H9 (cell line): ENCODE measurements around the gene NEURL1. TPM values are rescaled to one million over a fixed set of nuclear protein-coding genes. Genes with fewer than 3 reads are reported as not detected.

Experiments
- DNase-seq: peaks from one replicate; pipeline ENCODE4 v3.0.0-alpha.2; 2017
- H2AFZ ChIP-seq: one replicate; pipeline ENCODE4 v1.6.1; 2013; ENCODE audit warnings: mild to moderate bottlenecking, low read length, control low read depth, moderate library complexity
- H2AK5ac ChIP-seq: 2 replicates; pipeline ENCODE4 v1.6.1; 2013; ENCODE audit warnings: low read length, control low read depth, mixed read lengths; ENCODE audit not compliant: insufficient read length
- H2BK120ac ChIP-seq: one replicate; pipeline ENCODE4 v1.6.1; 2013; ENCODE audit warnings: low read depth, mild to moderate bottlenecking, low read length, control low read depth, inconsistent platforms; ENCODE audit not compliant: poor library complexity, severe bottlenecking
- H2BK12ac ChIP-seq: 2 replicates; pipeline ENCODE4 v1.6.1; 2013; ENCODE audit warnings: low read length, control low read depth, mixed read lengths, low read depth; ENCODE audit not compliant: insufficient read length
- H2BK15ac ChIP-seq: 2 replicates; pipeline ENCODE4 v1.6.1; 2013; ENCODE audit warnings: low read depth, low read length, control low read depth
- H2BK20ac ChIP-seq: one replicate; pipeline ENCODE4 v1.6.1; 2013; ENCODE audit warnings: low read depth, mild to moderate bottlenecking, low read length, control low read depth, inconsistent platforms; ENCODE audit not compliant: poor library complexity, severe bottlenecking
- H2BK5ac ChIP-seq: 2 replicates; pipeline ENCODE4 v1.6.1; 2013; ENCODE audit warnings: low read length, control low read depth, mixed read lengths; ENCODE audit not compliant: insufficient read length
- H3K14ac ChIP-seq: 2 replicates; pipeline ENCODE4 v1.6.1; 2013; ENCODE audit warnings: low read length, control low read depth; ENCODE audit not compliant: insufficient read depth
- H3K18ac ChIP-seq: 2 replicates; pipeline ENCODE4 v1.6.1; 2013; ENCODE audit warnings: low read depth, mild to moderate bottlenecking, mixed read lengths, low read length, control low read depth; ENCODE audit not compliant: insufficient read length
- H3K23ac ChIP-seq: 2 replicates; pipeline ENCODE4 v1.6.1; 2013; ENCODE audit warnings: low read length, control low read depth, mixed read lengths, low read depth; ENCODE audit not compliant: insufficient read length
- H3K23me2 ChIP-seq: 2 replicates; pipeline ENCODE4 v1.6.1; 2013; ENCODE audit warnings: low read depth, mild to moderate bottlenecking, mixed read lengths, low read length, control low read depth; ENCODE audit not compliant: insufficient read length, poor library complexity, severe bottlenecking
- H3K27ac ChIP-seq: 2 replicates; pipeline ENCODE4 v1.5.1; 2013; ENCODE audit warnings: low read length, control low read depth, mixed read lengths, low read depth; ENCODE audit not compliant: insufficient read length
- H3K27me3 ChIP-seq: 2 replicates; pipeline ENCODE4 v1.6.1; 2013; ENCODE audit warnings: low read length, control low read depth, inconsistent platforms; ENCODE audit not compliant: insufficient read depth
- H3K4ac ChIP-seq: 2 replicates; pipeline ENCODE4 v1.6.1; 2013; ENCODE audit warnings: low read depth, mild to moderate bottlenecking, control low read depth, inconsistent platforms, low read length, moderate library complexity
- H3K4me1 ChIP-seq: 2 replicates; pipeline ENCODE4 v1.6.1; 2013; ENCODE audit warnings: low read length, control low read depth, inconsistent platforms; ENCODE audit not compliant: insufficient read depth
- H3K4me2 ChIP-seq: 2 replicates; pipeline ENCODE4 v1.6.1; 2013; ENCODE audit warnings: low read length, control low read depth, mixed read lengths; ENCODE audit not compliant: insufficient read length, insufficient read depth
- H3K56ac ChIP-seq: 2 replicates; pipeline ENCODE4 v1.6.1; 2013; ENCODE audit warnings: low read depth, mild to moderate bottlenecking, mixed read lengths, low read length, control low read depth; ENCODE audit not compliant: insufficient read length
- H3K79me1 ChIP-seq: 2 replicates; pipeline ENCODE4 v1.6.1; 2013; ENCODE audit warnings: low read depth, mild to moderate bottlenecking, moderate library complexity, low read length, control low read depth, inconsistent platforms; ENCODE audit not compliant: insufficient read depth, poor library complexity, severe bottlenecking
- H3K79me2 ChIP-seq: 2 replicates; pipeline ENCODE4 v1.6.1; 2013; ENCODE audit warnings: low read length, control low read depth, inconsistent platforms; ENCODE audit not compliant: insufficient read depth
- H3K9ac ChIP-seq: 2 replicates; pipeline ENCODE4 v1.6.1; 2013; ENCODE audit warnings: low read length, control low read depth, mixed read lengths; ENCODE audit not compliant: insufficient read length; ENCODE audit errors: extremely low read depth
- H3K9me3 ChIP-seq: one replicate; pipeline ENCODE4 v1.6.1; 2013; ENCODE audit warnings: low read depth, low read length, inconsistent platforms; ENCODE audit not compliant: control insufficient read depth
- H3T11ph ChIP-seq: one replicate; pipeline ENCODE4 v1.6.1; 2013; ENCODE audit warnings: mild to moderate bottlenecking, low read length, control low read depth, inconsistent platforms
- H4K20me1 ChIP-seq: one replicate; pipeline ENCODE4 v1.6.1; 2013; ENCODE audit not compliant: control insufficient read depth, insufficient read length, insufficient read depth
- H4K5ac ChIP-seq: 2 replicates; pipeline ENCODE4 v1.6.1; 2013; ENCODE audit warnings: low read depth, mild to moderate bottlenecking, mixed read lengths, low read length, control low read depth; ENCODE audit not compliant: insufficient read length
- H4K8ac ChIP-seq: replicated peaks from 2 replicates; pipeline ENCODE4 v1.6.1; 2013; ENCODE audit warnings: low read length, control low read depth, mixed read lengths, low read depth; ENCODE audit not compliant: insufficient read length
- H4K91ac ChIP-seq: 2 replicates; pipeline ENCODE4 v1.6.1; 2013; ENCODE audit warnings: low read depth, mild to moderate bottlenecking, moderate library complexity, mixed read lengths, low read length, control low read depth; ENCODE audit not compliant: insufficient read length
- H3K27ac Mint-ChIP-seq, 3 experiments: 2 replicates in 2 of 3; 3 replicates in 1 of 3; pipeline ENCODE4 v1.8.0; 2020 to 2021; ENCODE audit warnings: mixed read lengths in 3 of 3, mild to moderate bottlenecking in 1 of 3, moderate library complexity in 1 of 3
- H3K27me3 Mint-ChIP-seq: 2 replicates; pipeline ENCODE4 v1.8.0; 2021; ENCODE audit warnings: low read depth, mild to moderate bottlenecking, moderate library complexity, mixed read lengths
- H3K36me3 Mint-ChIP-seq, 3 experiments: 2 replicates in 2 of 3; 3 replicates in 1 of 3; pipeline ENCODE4 v1.8.0; 2020 to 2021; ENCODE audit warnings: low read depth in 3 of 3, mixed read lengths in 3 of 3; ENCODE audit not compliant: insufficient read depth in 1 of 3
- H3K4me1 Mint-ChIP-seq, 2 experiments: 2 replicates each; pipeline ENCODE4 v1.8.0; 2020; ENCODE audit warnings: mixed read lengths in 2 of 2
- H3K4me3 Mint-ChIP-seq, 2 experiments: 2 replicates in 1 of 2; 3 replicates in 1 of 2; pipeline ENCODE4 v1.8.0; 2020 to 2021; ENCODE audit warnings: mild to moderate bottlenecking in 2 of 2, mixed read lengths in 2 of 2, moderate library complexity in 1 of 2
- H3K9me3 Mint-ChIP-seq, 2 experiments: 2 replicates in 1 of 2; 3 replicates in 1 of 2; pipeline ENCODE4 v1.8.0; 2020; ENCODE audit warnings: mild to moderate bottlenecking in 2 of 2, mixed read lengths in 2 of 2, moderate library complexity in 1 of 2
- WGBS: extraction: QIAGEN DNeasy Blood & Tissue Kit; methylation state at CpG from one replicate; pipeline ENCODE4 v1.1.7; 2013; ENCODE audit warnings: missing lambda C conversion rate, low lambda C conversion rate, mixed read lengths; ENCODE audit not compliant: insufficient read length; ENCODE audit errors: extremely low coverage; 5-methylcytosine and 5-hydroxymethylcytosine counted together
- total RNA-seq: library from RNA; stranded (reverse); gene quantifications from 2 replicates; pipeline ENCODE4 v1.2.1, GENCODE V29; 2021
- TF ChIP-seq, protein P1 (sequence below): fragments of 200-600 bp; sonication (generic); conservative IDR thresholded peaks from 3 replicates; pipeline ENCODE4 v1.8.0; 2021; ENCODE audit warnings: antibody characterized with exemption, mild to moderate bottlenecking

Gene NEURL1
- total RNA-seq, 1 experiment from 2014 or later = 1.2 TPM

DNA sequence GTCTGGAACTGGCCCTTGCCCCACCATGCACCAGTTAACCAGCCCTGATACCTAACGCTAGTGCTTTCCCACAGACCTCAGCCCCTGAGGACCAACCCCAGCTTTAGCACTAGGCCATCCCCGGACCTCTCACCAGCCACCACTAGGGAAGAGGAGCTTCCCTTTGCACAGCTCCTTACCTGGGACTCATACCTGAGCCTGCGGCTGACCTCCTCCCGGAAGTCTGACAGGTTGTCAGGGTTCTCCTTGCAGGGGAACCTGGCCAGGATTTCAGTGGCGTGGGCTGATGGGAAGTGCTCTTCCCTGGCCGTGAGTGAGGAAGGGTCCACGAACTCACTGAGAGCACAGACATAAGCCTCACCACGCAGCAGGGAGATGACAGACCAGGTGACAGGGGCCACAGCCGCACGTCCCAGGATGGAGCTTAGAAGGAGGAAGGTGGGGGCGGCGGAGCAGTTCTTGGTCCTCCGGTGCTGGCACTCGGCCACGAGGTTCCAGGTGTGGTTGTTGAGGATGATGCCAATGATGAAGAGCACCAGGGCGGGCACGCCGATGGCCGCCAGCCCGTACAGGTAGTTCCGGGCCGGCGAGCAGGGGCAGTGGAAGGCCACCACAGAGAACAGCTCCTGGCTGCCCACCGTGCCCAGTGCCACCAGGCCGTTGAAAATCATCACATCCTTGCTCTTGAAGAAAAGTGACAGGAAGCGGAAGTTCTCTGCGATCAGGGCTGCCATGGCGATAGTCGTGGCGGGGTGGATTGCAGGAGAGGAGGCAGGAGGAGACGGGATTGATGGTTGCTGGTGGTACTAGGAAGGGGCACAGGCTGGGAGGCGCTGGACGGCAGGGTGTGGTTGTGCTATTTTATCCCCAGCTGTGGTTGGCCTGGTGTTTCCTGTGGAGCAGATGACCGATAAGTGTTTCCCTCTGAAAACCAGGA lies 44.0 kb upstream of the NEURL1 start:
- H3K27ac Mint-ChIP-seq = no peak overlapping the region; a peak in 1 of 7 replicates

More for the DNA sequence above, 44.0 kb upstream of the NEURL1 start:
- H3K4ac ChIP-seq = no peak overlapping the region
- TF ChIP-seq, protein P1, sequence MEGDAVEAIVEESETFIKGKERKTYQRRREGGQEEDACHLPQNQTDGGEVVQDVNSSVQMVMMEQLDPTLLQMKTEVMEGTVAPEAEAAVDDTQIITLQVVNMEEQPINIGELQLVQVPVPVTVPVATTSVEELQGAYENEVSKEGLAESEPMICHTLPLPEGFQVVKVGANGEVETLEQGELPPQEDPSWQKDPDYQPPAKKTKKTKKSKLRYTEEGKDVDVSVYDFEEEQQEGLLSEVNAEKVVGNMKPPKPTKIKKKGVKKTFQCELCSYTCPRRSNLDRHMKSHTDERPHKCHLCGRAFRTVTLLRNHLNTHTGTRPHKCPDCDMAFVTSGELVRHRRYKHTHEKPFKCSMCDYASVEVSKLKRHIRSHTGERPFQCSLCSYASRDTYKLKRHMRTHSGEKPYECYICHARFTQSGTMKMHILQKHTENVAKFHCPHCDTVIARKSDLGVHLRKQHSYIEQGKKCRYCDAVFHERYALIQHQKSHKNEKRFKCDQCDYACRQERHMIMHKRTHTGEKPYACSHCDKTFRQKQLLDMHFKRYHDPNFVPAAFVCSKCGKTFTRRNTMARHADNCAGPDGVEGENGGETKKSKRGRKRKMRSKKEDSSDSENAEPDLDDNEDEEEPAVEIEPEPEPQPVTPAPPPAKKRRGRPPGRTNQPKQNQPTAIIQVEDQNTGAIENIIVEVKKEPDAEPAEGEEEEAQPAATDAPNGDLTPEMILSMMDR = no peak
- Mint-ChIP-seq H3K27me3 (no peaks in the 10 kb centered on the region), H3K4me1 (peaks cover 4 to 11% of the 10 kb centered on the region in 2 experiments; a peak in 3 of 4 replicates), H3K36me3 (peaks cover 17 to 46% (median 40%) of the 10 kb centered on the region in 3 experiments), H3K4me3 (no peak overlapping the region; a peak in 1 of 5 replicates), H3K9me3 (no peaks in the 10 kb centered on the region)
- no peak overlapping the region for H3K9ac ChIP-seq
- no peak overlapping the region for H2BK5ac ChIP-seq
- no peaks in the 10 kb centered on the region for H3K27me3 ChIP-seq
- no peaks in the 10 kb centered on the region for H3K4me1 ChIP-seq
- no peak overlapping the region for H4K8ac ChIP-seq
- H4K91ac ChIP-seq = no peak overlapping the region
- H3K9me3 ChIP-seq = no peaks in the 10 kb centered on the region
- no peak overlapping the region for H2BK120ac ChIP-seq
- no peak overlapping the region for H3K4me2 ChIP-seq
- no peak overlapping the region for H2AFZ ChIP-seq
- H2AK5ac ChIP-seq = no peak overlapping the region
- H4K20me1 ChIP-seq = no peaks in the 10 kb centered on the region
- no peaks in the 10 kb centered on the region for H3K79me1 ChIP-seq
- H3K14ac ChIP-seq = no peak overlapping the region
- no peak overlapping the region for H4K5ac ChIP-seq
- no peak overlapping the region for H2BK20ac ChIP-seq
- H3K23ac ChIP-seq = no peak overlapping the region
- no CpG with 5 or more reads among the region's 34 CpGs for WGBS
- H3K56ac ChIP-seq = no peak overlapping the region
- no peak for DNase-seq
- H2BK15ac ChIP-seq = no peak overlapping the region
- H3K23me2 ChIP-seq = no peaks in the 10 kb centered on the region
- H3T11ph ChIP-seq = no peak overlapping the region
- no peak overlapping the region for H3K18ac ChIP-seq
- H3K27ac ChIP-seq = no peak overlapping the region
- H3K79me2 ChIP-seq = no peaks in the 10 kb centered on the region
- H2BK12ac ChIP-seq = no peak overlapping the region
